ENCODE measurements around the gene ARHGEF3.

The ARHGEF3 gene

DNA sequence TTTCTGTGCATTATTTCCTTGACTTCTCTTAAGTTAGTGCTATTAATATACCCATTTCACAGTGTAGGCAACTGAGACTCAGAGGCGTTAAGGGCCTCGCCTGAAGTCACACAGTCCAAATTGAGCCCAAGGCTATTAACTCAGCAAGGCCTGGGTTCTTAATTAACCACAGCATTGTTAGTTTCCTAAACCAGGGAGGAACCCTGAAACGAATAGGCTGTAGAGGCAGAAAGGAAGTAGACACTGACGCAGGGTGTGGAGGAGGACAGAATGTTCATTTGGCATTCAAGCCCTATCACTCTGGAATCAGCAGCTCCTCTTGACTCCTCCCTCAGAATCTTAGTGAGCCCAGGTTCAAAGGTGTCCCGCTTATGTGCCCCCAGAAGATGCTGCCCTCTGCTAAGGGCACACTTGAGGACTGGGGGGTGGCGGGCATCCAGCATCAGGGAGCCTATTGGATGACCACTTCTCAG, 13.9 kb downstream of the ARHGEF3 start:
- in situ Hi-C loops (cut with MboI; ENCODE audit: low sequenced_read_pairs, unreplicated experiment): no loop called here
- TF ChIP-seq, protein P1, sequence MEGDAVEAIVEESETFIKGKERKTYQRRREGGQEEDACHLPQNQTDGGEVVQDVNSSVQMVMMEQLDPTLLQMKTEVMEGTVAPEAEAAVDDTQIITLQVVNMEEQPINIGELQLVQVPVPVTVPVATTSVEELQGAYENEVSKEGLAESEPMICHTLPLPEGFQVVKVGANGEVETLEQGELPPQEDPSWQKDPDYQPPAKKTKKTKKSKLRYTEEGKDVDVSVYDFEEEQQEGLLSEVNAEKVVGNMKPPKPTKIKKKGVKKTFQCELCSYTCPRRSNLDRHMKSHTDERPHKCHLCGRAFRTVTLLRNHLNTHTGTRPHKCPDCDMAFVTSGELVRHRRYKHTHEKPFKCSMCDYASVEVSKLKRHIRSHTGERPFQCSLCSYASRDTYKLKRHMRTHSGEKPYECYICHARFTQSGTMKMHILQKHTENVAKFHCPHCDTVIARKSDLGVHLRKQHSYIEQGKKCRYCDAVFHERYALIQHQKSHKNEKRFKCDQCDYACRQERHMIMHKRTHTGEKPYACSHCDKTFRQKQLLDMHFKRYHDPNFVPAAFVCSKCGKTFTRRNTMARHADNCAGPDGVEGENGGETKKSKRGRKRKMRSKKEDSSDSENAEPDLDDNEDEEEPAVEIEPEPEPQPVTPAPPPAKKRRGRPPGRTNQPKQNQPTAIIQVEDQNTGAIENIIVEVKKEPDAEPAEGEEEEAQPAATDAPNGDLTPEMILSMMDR (IDR thresholded peaks at IDR 0.05; ENCODE audit: borderline replicate concordance, control extremely low read depth, extremely low read depth, insufficient read depth, missing control alignments): no peak
- peak; percentile 33 for DNase-seq (ENCODE audit: low spot score)

GRCh38 chr3:56787258-56787775, 14.4 kb downstream of the ARHGEF3 start:
- no peak for DNase-seq (ENCODE audit: low spot score)
- TF ChIP-seq, protein P1 (IDR thresholded peaks at IDR 0.05; ENCODE audit: borderline replicate concordance, control extremely low read depth, extremely low read depth, insufficient read depth, missing control alignments): no peak
- in situ Hi-C loops (cut with MboI; ENCODE audit: low sequenced_read_pairs, unreplicated experiment): no loop called here

DNA sequence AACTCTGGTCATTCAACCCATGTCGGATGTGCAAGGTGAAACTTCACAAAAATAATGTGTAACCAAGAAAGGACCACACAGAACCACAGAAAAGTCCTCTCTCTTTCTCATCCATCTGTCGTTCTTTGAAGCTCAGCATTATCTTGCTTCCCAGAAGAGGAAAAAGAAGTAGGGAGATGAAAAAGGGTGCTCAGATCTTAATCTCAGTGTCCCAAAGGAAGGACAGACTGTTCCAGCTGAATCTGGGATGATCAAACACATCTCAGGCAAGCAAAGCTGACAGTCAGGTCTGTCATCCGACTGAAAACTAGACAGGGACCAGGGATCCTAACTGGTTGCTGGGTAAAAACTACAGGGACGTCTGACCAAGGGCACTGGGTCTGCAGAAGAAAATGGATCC, 16.2 kb downstream of the ARHGEF3 start:
- in situ Hi-C loops (cut with MboI; ENCODE audit: low sequenced_read_pairs, unreplicated experiment): no loop called here
- DNase-seq (ENCODE audit: low spot score): no peak
- TF ChIP-seq, protein P1 (IDR thresholded peaks at IDR 0.05; ENCODE audit: borderline replicate concordance, control extremely low read depth, extremely low read depth, insufficient read depth, missing control alignments): no peak

DNA sequence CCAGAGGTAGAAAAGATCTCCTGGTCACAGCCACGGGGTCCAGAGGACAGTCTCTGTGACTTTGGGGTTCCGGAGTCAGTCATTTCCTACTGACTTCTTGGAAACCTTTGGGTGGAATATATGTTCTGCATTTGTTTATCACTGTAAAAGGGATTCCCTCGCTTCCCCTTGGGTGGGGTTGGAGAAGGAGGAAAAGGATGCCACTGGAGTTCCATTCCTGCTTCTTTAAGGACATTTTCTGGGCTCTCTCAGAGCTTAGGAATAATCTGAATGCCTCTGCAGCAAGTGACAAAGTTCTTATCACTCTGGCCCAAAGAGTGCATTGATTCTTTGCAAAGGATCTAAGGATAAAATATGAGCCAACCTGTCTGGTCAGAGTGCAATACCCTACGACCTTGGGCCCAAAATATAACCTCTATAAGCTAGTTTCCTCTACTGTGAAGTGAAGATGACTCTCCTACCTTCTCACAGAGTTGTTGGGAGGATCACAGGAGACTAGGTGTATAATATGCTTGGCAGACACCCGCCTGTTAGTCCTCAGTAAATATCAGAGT, 17.2 kb downstream of the ARHGEF3 start:
- no peak for DNase-seq (ENCODE audit: low spot score)
- in situ Hi-C loops (cut with MboI; ENCODE audit: low sequenced_read_pairs, unreplicated experiment): no loop called here
- TF ChIP-seq, protein P1 (IDR thresholded peaks at IDR 0.05; ENCODE audit: borderline replicate concordance, control extremely low read depth, extremely low read depth, insufficient read depth, missing control alignments): no peak

GRCh38 chr3:56783644-56784447, 17.9 kb downstream of the ARHGEF3 start:
- DNase-seq (ENCODE audit: low spot score): peak; percentile 81
- in situ Hi-C loops (cut with MboI; ENCODE audit: low sequenced_read_pairs, unreplicated experiment): no loop called here
- TF ChIP-seq, protein P1 (IDR thresholded peaks at IDR 0.05; ENCODE audit: borderline replicate concordance, control extremely low read depth, extremely low read depth, insufficient read depth, missing control alignments): no peak

GRCh38 chr3:56782906-56783305, 18.8 kb downstream of the ARHGEF3 start:
- DNase-seq (ENCODE audit: low spot score): no peak
- TF ChIP-seq, protein P1 (IDR thresholded peaks at IDR 0.05; ENCODE audit: borderline replicate concordance, control extremely low read depth, extremely low read depth, insufficient read depth, missing control alignments): no peak
- in situ Hi-C loops (cut with MboI; ENCODE audit: low sequenced_read_pairs, unreplicated experiment): no loop called here
